GM10248 (cell line): Measurements from ENCODE around the gene EML6.

ENCODE experiments used
- CTCF ChIA-PET: fragments of 300-600 bp; sonication (Branson Sonifier 250); formaldehyde crosslinking; extraction: SDS; loops from one replicate; lab custom pipeline; 2021; ENCODE audit warnings: antibody characterized with exemption; lab: Yijun Ruan, JAX
- POLR2A ChIA-PET: fragments of 350-650 bp; sonication (Branson Sonifier 250); formaldehyde crosslinking; extraction: SDS; loops from one replicate; lab custom pipeline; 2020; ENCODE audit warnings: antibody characterized with exemption; lab: Yijun Ruan, JAX
- DNase-seq: peaks from one replicate; pipeline ENCODE4 v3.0.0; 2012; ENCODE audit errors: extremely low spot score
- CTCF ChIP-seq: IDR thresholded peaks from 2 replicates; pipeline ENCODE4 v1.5.1; 2012; ENCODE audit warnings: mild to moderate bottlenecking, low read depth; ENCODE audit errors: extremely low read depth, missing control alignments, control extremely low read depth

Gene EML6

GRCh38 chr2:54997826-54998225 lies 274.4 kb downstream of the EML6 start:
- DNase-seq = no peak
- ChIA-PET POLR2A (no interaction called here), CTCF (interaction anchor here (2.5 kb wide), 1 partner anchor 16 kb away, joined by 10 read pairs; no protein-coding TSS in a partner anchor)
- TF ChIP-seq CTCF = no peak

- POLR2A ChIA-PET = no interaction called here
- TF ChIP-seq CTCF = no peak
- DNase-seq = no peak
- CTCF ChIA-PET = interaction anchor here (1.1 to 2.5 kb wide), 5 partner anchors 10 to 22 kb away, joined by 3 to 10 read pairs (median 3); no protein-coding TSS in a partner anchor
Observed at GRCh38 chr2:54999182-54999581, 275.7 kb downstream of the EML6 start.

- POLR2A ChIA-PET = no interaction called here
- CTCF ChIA-PET = interaction anchor here (1.1 to 2.5 kb wide), 5 partner anchors 9 to 101 kb away, joined by 3 to 10 read pairs (median 4); no protein-coding TSS in a partner anchor
- TF ChIP-seq CTCF = no peak
- no peak for DNase-seq
Observed at GRCh38 chr2:55000341-55000740, 276.9 kb downstream of the EML6 start.

GRCh38 chr2:55001716-55002115 lies 278.3 kb downstream of the EML6 start:
- ChIA-PET CTCF (interaction anchor here (1.1 to 2.8 kb wide), 5 partner anchors 9 to 27 kb away, joined by 4 to 8 read pairs (median 4); no protein-coding TSS in a partner anchor), POLR2A (no interaction called here)
- no peak for DNase-seq
- TF ChIP-seq CTCF = no peak

GRCh38 chr2:55003706-55004639 lies 280.5 kb downstream of the EML6 start:
- no peak for DNase-seq
- ChIA-PET CTCF (interaction anchor here (0.9 to 2.8 kb wide), 6 partner anchors 10 to 45 kb away, joined by 3 to 14 read pairs (median 6); no protein-coding TSS in a partner anchor), POLR2A (no interaction called here)
- no peak for TF ChIP-seq CTCF

GRCh38 chr2:55006306-55006705 lies 282.8 kb downstream of the EML6 start:
- CTCF ChIA-PET = interaction anchor here (1.0 to 1.3 kb wide), 3 partner anchors 42 to 169 kb away, joined by 3 to 4 read pairs (median 3); no protein-coding TSS in a partner anchor
- TF ChIP-seq CTCF = no peak
- no peak for DNase-seq
- POLR2A ChIA-PET = no interaction called here
